Measurements from ENCODE around the gene FAM81A. TPM values are rescaled to one million over a fixed set of nuclear protein-coding genes. Genes with fewer than 3 reads are reported as not detected.

The FAM81A gene
- total and polyA plus RNA-seq, 9 of the 15 experiments (the other 6 are each of a cell fraction or from before 2014, with no cell fraction given): not detected

- no peak for TF ChIP-seq BCLAF1 (IDR thresholded peaks at IDR 0.05; ENCODE audit: borderline replicate concordance in 1 of 2, control insufficient read depth in 1 of 2, low read depth in 2 of 2, low read length in 1 of 2)
- no peak for TF ChIP-seq SUPT5H (IDR thresholded peaks at IDR 0.05)
- TF ChIP-seq KLF16 (IDR thresholded peaks at IDR 0.05): no peak
- TF ChIP-seq ZBTB33 (CRISPR knock-in tag; IDR thresholded peaks at IDR 0.05): no peak
Observed at GRCh38 chr15:59394166-59394661, 43.8 kb upstream of the FAM81A start (continued).

- in situ Hi-C loops (cut with MboI): no loop called here
- TF ChIP-seq MXI1 (IDR thresholded peaks at IDR 0.05; ENCODE audit: low read depth, low read length) (no peak), ZKSCAN8 (CRISPR knock-in tag; IDR thresholded peaks at IDR 0.05) (no peak), E2F1 (CRISPR knock-in tag; IDR thresholded peaks at IDR 0.05) (no peak), CC2D1A (IDR thresholded peaks at IDR 0.05) (no peak), PML (IDR thresholded peaks at IDR 0.05; ENCODE audit: low read length) (no peak), IFI16 (CRISPR knock-in tag; IDR thresholded peaks at IDR 0.05) (no peak), SRSF3 (IDR thresholded peaks at IDR 0.05; ENCODE audit: insufficient read depth, low read length) (no peak)
Observed at GRCh38 chr15:59396211-59396610, 41.8 kb upstream of the FAM81A start.

More at GRCh38 chr15:59396211-59396610, 41.8 kb upstream of the FAM81A start:
- WGBS (ENCODE audit: insufficient coverage, low coverage, missing lambda C conversion rate): 0% methylated on average over 3 of the region's 3 CpGs
- no peak overlapping the region for H3K9ac ChIP-seq (ENCODE audit: insufficient read depth in 1 of 2, low read depth in 2 of 2, low read length in 2 of 2)
- intact Hi-C loops (cut with micrococcal nuclease): no loop called here
- H3K36me3 ChIP-seq (ENCODE audit: control insufficient read depth, insufficient read depth, low read length): no peaks in the 10 kb centered on the region
- H4K20me1 ChIP-seq (replicated peaks; ENCODE audit: control insufficient read depth, insufficient read depth, low read length): no peaks in the 10 kb centered on the region
- ATAC-seq (no peak), FAIRE-seq (no peak), DNase-seq (ENCODE audit: extremely low read depth in 1 of 4, low spot score in 3 of 4) (no peak)
- POLR2A ChIA-PET: no interaction called here
- H3K9me1 ChIP-seq (ENCODE audit: control insufficient read depth, insufficient read depth, low read length): no peaks in the 10 kb centered on the region
- no peaks in the 10 kb centered on the region for H3K79me2 ChIP-seq (ENCODE audit: control insufficient read depth, insufficient read depth, low read length)
- no peak overlapping the region for H3K27ac ChIP-seq (ENCODE audit: extremely low read depth, low read depth, low read length)
- H3K9me3 ChIP-seq (replicated peaks; ENCODE audit: control insufficient read depth, insufficient read depth, low read depth, low read length): no peaks in the 10 kb centered on the region
- peaks cover 9 to 36% of the 10 kb centered on the region in 2 experiments; a peak in 4 of 5 replicates for H3K27me3 ChIP-seq (ENCODE audit: control insufficient read depth in 2 of 2, insufficient read depth in 2 of 2, low read length in 2 of 2)
- H3K4me1 ChIP-seq (replicated peaks in 1 of 2; ENCODE audit: control insufficient read depth in 2 of 2, insufficient read depth in 2 of 2, low read length in 2 of 2): no peaks in the 10 kb centered on the region
- CTCF ChIA-PET (ENCODE audit: low intra/inter-chr PET ratio): no interaction called here
- no peak overlapping the region for H3K4me3 ChIP-seq
- H3K4me2 ChIP-seq (ENCODE audit: insufficient read depth, low read length): no peak overlapping the region
- no TSS peak for BruUV-seq (replicated peaks)
- H2AFZ ChIP-seq (ENCODE audit: low read depth, low read length): no peak overlapping the region

All from K562 (cell line).